ENCODE data around the gene COPA.

Gene COPA

DNA sequence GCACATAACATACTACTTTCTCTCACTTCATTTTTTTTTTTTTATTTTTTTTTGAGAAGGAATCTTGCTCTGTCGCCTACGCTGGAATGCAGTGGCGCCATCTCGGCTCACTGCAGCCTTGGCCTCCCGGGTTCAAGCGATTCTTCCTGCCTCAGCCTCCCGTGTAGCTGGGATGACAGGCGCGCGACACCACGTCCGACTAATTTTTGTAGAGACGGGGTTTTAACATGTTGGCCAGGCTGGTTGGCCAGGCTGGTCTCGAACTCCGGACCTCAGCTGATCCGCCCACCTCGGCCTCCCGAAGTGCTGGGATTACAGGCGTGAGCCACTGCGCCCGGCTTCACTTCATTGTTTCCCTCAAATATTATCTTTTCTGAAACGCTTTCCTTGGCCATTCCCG is 57.5 kb downstream of the COPA start:
- H3K4me3 ChIP-seq (replicated peaks; ENCODE audit: low read depth, low read length), result peak overlapping the region; percentile 93
- DNase-seq (ENCODE audit: low read depth), result no peak
- TF ChIP-seq CTCF (IDR thresholded peaks at IDR 0.05; ENCODE audit: low read length, missing control alignments), result no peak

- TF ChIP-seq CTCF (IDR thresholded peaks at IDR 0.05; ENCODE audit: low read length, missing control alignments), result no peak
- peak within 1 kb of the TSS; percentile 93 for H3K4me3 ChIP-seq (replicated peaks; ENCODE audit: low read depth, low read length)
- DNase-seq (ENCODE audit: low read depth), result peak; percentile 95
These were observed 58.2 kb downstream of the COPA start, which contains the start of gene PEX19 for GRCh38 chr1:160284782-160285344. Gene PEX19, minus strand, starts transcription at chr1:160285133. Its CDS starts 9 bp downstream, at chr1:160285124.

DNA sequence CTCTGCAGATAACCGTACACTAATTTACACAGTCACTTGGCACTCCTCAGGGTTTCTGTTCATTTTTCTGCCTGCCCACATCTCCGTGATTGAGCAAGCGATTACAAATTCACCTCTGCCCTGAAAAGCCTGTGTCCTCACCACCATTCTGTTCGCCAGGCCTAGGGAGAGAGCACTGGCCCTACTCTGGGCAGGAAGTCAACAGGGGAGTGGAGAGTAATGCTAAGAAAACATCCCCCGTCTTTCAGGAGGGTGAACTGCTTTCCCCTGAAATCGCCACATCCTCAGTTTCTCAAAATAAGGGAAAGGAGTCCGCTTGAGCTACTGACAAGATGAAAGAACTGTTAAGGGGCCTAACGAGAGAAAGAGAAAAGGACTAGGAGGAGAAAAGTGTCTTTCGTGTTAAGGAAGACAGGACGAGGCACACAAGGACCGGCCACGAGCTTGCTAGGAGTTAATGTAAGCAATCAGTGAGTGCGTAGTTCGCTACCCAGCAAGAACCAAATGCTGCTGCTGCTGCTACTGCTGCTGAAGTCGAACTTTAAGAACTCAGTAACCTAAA is 58.7 kb downstream of the COPA start:
- peak; percentile 75 for DNase-seq (ENCODE audit: low read depth)
- peak overlapping the region; percentile 93 for H3K4me3 ChIP-seq (replicated peaks; ENCODE audit: low read depth, low read length)
- TF ChIP-seq CTCF (IDR thresholded peaks at IDR 0.05; ENCODE audit: low read length, missing control alignments), result no peak

GRCh38 chr1:160282807-160283206 is 60.2 kb downstream of the COPA start:
- no peak for DNase-seq (ENCODE audit: low read depth)
- H3K4me3 ChIP-seq (replicated peaks; ENCODE audit: low read depth, low read length), result no peak overlapping the region
- TF ChIP-seq CTCF (IDR thresholded peaks at IDR 0.05; ENCODE audit: low read length, missing control alignments), result no peak

DNA sequence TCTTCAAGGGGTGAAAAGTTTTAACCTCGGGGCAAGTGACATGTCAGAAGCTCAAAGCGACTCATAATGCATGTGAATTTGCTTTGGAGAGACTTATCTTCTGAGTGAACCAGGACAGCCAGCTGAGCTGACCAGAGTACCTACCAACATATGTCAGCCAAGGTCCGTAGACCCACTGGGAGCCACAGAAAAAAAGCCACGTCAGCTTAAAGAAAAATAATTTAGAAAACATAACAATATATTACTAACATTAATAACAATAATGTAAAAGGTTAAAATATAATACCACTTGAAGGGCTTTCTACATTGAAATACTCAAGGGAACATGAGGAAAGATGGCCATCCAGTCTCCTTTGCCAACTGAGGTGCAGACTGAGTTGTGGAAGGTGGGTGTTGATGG is 65.1 kb downstream of the COPA start:
- TF ChIP-seq CTCF (IDR thresholded peaks at IDR 0.05; ENCODE audit: low read length, missing control alignments), result no peak
- DNase-seq (ENCODE audit: low read depth), result no peak
- H3K4me3 ChIP-seq (replicated peaks; ENCODE audit: low read depth, low read length), result no peak overlapping the region

GRCh38 chr1:160277330-160277729 is 65.7 kb downstream of the COPA start:
- H3K4me3 ChIP-seq (replicated peaks; ENCODE audit: low read depth, low read length), result no peak overlapping the region
- no peak for DNase-seq (ENCODE audit: low read depth)
- TF ChIP-seq CTCF (IDR thresholded peaks at IDR 0.05; ENCODE audit: low read length, missing control alignments), result no peak

DNA sequence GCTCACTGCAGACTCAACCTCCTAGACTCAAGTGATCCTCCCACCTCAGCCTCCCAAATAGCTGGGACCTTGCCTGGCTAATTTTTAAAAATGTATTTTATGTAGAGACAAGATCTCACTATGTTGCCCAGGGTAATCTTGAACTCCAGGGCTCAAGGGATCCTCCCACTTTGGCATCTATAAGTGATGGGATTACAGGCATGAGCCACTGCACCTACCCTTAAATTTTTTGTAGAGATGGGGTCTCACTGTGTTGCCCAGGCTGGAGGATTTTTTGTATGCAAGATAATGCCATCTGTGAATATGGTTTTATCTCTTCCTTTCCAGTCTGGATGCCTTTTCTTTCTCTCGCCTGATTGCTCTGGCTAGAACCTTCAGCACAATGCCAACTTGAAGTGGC is 72.0 kb downstream of the COPA start:
- TF ChIP-seq CTCF (IDR thresholded peaks at IDR 0.05; ENCODE audit: low read length, missing control alignments), result no peak
- DNase-seq (ENCODE audit: low read depth), result no peak
- no peak overlapping the region for H3K4me3 ChIP-seq (replicated peaks; ENCODE audit: low read depth, low read length)
